HTR-8/SVneo (cell line): Measurements from ENCODE around the gene HPX.
A peak's percentile ranks its signal among the peaks of the same experiment; 100 is the strongest.

Source experiments
- DNase-seq: peaks from one replicate; pipeline ENCODE4 v3.0.0; 2011; ENCODE audit warnings: low spot score, mixed read lengths; ENCODE audit not compliant: insufficient read length
- FAIRE-seq: peaks from 2 replicates; lab custom pipeline; 2011; peaks lifted over from hg19 to GRCh38; lab: Jason Lieb, UNC

The HPX gene

GRCh38 chr11:6468712-6469495 lies 28.1 kb upstream of the HPX start:
- DNase-seq (peak; percentile 79), FAIRE-seq (no peak)

DNA sequence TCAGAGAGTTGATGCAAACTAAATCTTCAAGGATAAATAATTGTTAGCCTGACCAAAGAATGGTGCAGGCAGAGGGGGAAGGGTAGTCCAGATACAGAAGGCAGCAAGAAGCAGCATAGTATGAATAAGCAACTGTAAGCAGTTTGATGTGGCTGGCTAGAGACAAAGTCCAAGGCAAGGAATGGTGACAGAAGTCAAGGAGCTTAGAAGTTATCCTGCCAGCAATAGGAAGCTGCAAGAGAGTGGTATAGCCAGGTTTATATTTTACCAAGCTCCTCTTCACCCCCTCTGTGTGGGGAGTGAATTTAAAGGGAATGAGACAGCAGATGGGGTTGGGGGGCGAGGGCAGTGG lies 18.3 kb upstream of the HPX start:
- FAIRE-seq (no peak), DNase-seq (no peak)

DNA sequence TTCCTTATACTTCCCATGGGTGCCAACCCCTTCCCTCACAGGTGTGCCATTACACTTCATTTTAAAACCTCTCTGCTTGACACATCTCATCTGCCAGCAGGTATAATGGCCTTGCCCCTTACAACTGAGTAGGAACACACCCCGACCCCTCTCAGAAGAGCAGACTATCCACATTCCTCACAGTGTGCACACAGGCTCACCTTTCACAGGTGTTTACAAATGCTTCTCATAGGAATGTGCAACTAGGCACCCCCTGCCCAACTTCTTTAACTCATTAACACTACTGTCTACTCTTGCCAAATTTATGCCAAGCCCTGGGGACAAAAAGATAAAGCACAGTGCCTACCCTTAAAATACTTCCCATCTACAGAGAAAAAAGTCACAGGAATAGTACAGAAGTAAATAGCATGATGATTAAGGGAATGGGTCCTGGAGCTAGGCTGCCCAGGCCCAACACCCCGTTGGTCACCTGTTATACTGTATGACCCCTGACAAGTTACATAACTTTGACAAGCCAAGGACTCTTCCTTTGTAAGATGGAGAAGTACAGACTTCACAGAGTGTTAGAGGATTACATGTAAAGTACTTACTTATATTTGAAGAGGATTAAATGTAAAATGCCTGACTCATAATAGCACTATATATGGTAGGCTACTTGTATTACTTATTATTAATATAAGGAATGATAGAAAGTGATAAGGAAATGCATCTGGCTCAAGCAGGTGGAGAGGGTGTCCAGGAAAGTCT lies 17.7 kb upstream of the HPX start:
- DNase-seq (no peak), FAIRE-seq (no peak)

GRCh38 chr11:6457581-6458320 lies 17.0 kb upstream of the HPX start:
- FAIRE-seq = no peak
- no peak for DNase-seq

DNA sequence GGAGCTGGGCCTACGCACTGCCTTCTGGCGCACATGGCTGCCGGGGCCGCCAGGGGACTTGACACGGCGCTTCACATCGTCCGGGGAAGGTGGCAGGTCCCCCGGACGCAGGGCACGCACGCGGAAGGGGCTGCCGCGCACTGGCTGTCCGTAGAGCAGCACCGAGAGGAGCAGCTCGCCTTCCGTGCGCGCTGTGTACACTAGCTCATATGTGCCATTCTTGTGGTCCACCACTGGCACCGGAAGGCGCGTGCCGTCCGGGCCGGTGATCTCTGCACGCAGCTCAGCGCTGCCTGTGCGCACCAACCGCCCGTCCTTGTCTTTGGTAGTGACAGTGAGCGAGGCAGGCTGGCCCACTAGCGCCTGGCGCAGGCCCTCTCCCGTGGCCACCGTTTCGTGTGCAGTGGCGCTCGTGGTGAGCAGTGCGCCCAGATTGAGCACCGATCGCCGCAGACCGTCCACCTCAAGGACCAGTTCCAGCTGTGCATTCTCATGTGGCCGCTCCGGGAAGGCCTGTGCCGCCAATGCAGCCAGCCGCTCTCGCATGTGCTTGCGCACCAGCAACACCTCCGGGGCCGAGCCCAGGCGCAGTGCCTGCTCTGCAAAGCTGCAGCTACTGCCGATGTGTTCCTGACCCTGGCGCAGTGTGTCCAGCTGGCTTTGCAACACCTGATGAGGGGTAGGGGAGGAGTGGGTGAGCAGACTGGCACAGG lies 15.7 kb upstream of the HPX start:
- DNase-seq = no peak
- FAIRE-seq = no peak

DNA sequence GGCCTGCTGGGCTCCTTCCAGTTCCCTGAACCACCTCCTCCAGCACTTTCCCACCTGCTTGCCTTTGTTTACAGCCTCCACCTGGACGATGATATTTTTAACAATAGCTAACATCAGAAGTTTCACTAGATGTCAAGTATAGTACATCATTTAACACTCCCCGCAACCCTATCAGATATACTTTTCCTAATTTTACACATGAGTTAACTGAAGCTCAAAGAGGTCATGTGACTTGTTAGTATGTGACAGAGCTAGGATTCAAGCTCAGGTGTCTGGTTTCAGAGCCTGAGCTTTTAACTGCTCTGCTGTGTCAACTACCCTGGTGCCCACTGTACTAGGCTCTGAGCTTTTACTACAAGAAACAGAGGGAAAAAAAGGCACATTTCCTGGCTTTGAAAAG lies 14.3 kb upstream of the HPX start:
- DNase-seq = no peak
- FAIRE-seq = no peak

- FAIRE-seq (no peak), DNase-seq (no peak)
Measured at GRCh38 chr11:6453152-6453551, 12.4 kb upstream of the HPX start.

DNA sequence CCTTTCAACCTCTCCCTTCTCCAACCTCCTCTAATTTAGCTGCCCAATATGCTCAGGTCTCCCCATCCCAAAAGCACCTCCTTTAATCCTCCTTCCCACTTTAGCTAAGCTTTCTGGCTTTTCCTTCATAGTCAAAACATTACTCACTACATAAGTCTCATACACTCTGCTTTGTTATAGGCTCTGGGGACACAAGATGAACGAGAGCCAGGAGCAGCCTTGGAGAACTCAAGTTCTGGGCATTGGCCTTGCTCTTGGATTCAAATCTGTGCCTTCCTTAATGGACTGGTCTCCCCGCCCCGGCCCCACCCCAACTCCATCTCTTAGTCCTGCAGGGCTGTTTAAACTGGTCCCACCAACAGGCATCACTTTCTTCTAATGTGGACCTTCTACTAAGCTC lies 11.4 kb upstream of the HPX start:
- DNase-seq = no peak
- FAIRE-seq = no peak

DNA sequence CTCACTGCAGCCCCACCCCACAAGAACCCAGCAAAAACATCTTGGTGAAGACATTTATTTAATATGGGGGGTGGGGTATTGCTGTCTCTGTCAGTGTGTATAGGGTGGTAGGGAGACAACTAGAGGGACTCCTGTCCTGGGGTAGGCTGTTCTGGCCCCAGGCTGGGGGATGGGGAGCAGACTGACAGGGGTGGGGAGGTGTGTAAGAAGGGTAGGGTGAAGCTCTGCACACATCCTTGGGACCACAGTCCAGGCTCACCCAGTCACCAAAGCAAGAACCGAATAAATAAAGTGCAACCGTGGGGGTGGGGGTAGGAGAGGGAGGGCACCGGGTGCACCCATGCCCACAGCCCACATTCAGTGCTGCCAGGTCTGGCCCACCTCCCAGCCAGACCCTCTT lies 7.8 kb upstream of the HPX start:
- DNase-seq = no peak

GRCh38 chr11:6443269-6444003 lies 2.6 kb upstream of the HPX start:
- FAIRE-seq (no peak), DNase-seq (peak; percentile 71)

More for the DNA sequence above, 7.8 kb upstream of the HPX start:
- FAIRE-seq = no peak

GRCh38 chr11:6442441-6442840 lies 1.7 kb upstream of the HPX start:
- FAIRE-seq (no peak), DNase-seq (no peak)

DNA sequence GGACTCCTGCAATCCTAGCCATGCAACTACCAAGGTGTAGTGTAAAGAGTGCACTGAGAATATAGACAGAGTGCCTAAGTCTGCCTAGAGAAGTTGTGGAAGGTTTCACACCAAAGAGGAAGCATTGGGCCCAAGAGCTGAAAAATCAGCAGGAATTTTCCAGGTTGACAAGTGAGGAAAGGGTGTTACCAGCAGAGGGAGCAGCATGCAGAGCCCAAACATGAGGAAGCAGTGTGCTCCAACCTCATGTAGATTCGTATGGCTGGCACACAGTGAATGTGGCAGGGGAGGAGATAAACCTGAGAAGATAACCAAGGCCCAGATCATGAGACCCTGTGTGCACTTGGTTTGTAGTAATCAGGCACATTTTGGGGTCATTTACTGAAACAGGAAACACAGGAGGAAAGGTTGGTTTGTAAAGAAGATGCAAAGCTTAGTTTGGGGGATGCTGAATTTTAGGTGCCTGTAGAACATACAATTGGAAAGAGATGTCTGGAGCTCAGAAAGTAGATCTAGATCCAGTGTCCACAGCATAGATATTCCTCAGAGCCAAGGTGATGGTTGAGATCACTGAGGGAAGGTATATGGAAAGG lies 1.7 kb downstream of the HPX start:
- DNase-seq = peak; percentile 39
- peak; percentile 28 for FAIRE-seq

GRCh38 chr11:6437993-6438392 lies 2.8 kb downstream of the HPX start:
- no peak for DNase-seq
- no peak for FAIRE-seq

DNA sequence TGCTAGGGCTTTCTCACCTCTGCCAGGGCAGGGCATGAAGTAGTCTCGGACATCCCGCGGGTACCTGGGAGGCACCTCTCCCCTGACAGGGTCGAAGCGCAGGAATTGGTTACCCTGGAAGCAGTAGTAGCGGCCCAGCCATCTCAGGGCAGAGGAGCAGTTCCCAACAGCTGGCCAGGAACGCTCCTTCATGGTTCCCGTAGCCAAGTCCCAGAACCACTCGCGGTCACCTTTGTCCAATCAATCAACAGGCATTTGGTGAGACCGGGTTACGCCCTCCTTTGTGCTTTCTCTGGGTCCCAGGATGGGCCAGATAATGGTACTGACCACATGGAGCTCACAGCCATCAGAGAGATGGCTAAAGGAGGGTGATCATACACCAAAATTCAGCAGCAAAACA lies 3.4 kb downstream of the HPX start:
- DNase-seq (no peak), FAIRE-seq (no peak)

GRCh38 chr11:6433998-6434660 lies 6.7 kb downstream of the HPX start:
- FAIRE-seq = no peak

DNA sequence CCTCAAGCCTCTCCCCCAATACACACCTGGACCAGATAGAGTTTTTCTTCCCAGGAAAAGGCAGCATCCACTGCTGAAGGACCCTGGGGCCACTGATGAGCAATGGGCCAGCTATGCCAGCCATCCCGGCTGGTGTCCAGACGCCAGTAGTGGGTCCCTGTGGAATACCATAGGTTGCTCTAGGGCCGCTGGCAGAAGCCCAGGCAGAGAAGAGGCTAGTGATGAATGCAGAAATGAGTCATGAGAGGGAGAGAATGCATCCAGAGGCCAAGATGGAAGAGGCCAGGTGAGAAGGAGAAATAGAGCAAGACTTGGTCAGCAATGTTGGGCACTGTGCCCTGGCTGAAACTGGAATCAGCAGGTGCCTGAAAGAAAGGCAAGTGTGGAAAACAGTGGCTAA lies 8.9 kb downstream of the HPX start:
- FAIRE-seq (peak; percentile 90), DNase-seq (peak; percentile 83)

More at GRCh38 chr11:6433998-6434660, 6.7 kb downstream of the HPX start:
- DNase-seq = no peak

GRCh38 chr11:6427516-6427915 lies 13.3 kb downstream of the HPX start:
- no peak for DNase-seq
- no peak for FAIRE-seq

DNA sequence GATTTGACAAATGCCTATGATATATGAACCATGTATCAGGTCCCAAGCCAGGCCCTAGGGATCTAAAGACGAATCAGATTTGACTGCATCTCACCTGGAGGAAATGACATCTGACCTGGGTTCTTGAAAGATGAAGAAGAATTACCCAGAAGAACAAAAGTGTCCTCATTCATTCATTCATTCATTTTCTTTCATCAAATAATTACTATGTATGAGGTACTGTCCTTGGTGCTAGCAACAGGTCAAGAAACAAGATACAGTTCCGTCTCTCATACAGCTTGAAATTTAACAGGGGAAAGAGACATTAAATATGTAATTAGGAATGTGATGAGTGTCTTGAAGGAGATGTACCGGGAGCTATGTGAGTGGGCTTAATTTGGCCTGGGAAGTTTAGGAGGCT lies 20.1 kb downstream of the HPX start:
- FAIRE-seq (no peak), DNase-seq (no peak)
